Glutamatergic neuron (in vitro differentiated cells): Measurements from ENCODE around the gene RGS19. TPM values are rescaled to one million over a fixed set of nuclear protein-coding genes. Genes with fewer than 3 reads are reported as not detected.

Source experiments
- DNase-seq: peaks from one replicate; pipeline ENCODE4 v3.0.0; 2022
- H3K27ac Mint-ChIP-seq: one replicate; pipeline ENCODE4 v1.8.0; 2020; ENCODE audit warnings: mild to moderate bottlenecking, mixed read lengths, inconsistent platforms; ENCODE audit not compliant: unreplicated experiment
- H3K27me3 Mint-ChIP-seq: one replicate; pipeline ENCODE4 v1.8.0; 2020; ENCODE audit warnings: mild to moderate bottlenecking, moderate library complexity, mixed read lengths, inconsistent platforms; ENCODE audit not compliant: unreplicated experiment
- H3K36me3 Mint-ChIP-seq: one replicate; pipeline ENCODE4 v1.8.0; 2020; ENCODE audit warnings: mild to moderate bottlenecking, mixed read lengths, inconsistent platforms; ENCODE audit not compliant: unreplicated experiment
- H3K4me1 Mint-ChIP-seq: one replicate; pipeline ENCODE4 v1.8.0; 2020; ENCODE audit warnings: mild to moderate bottlenecking, low read depth, mixed read lengths, inconsistent platforms; ENCODE audit not compliant: unreplicated experiment
- H3K4me3 Mint-ChIP-seq: one replicate; pipeline ENCODE4 v1.8.0; 2020; ENCODE audit warnings: mild to moderate bottlenecking, mixed read lengths, inconsistent platforms; ENCODE audit not compliant: unreplicated experiment
- H3K9me3 Mint-ChIP-seq: one replicate; pipeline ENCODE4 v1.8.0; 2020; ENCODE audit warnings: mild to moderate bottlenecking, moderate library complexity, mixed read lengths, inconsistent platforms; ENCODE audit not compliant: unreplicated experiment
- CTCF ChIP-seq: fragments of 200-600 bp; sonication (generic); IDR thresholded peaks from one replicate; pipeline ENCODE4 v1.5.0; 2021; ENCODE audit not compliant: partially characterized antibody, unreplicated experiment
- total RNA-seq: library from RNA; stranded (reverse); fragmentation: NEBNext Ultra II Directional; extraction: Animal tissue kit (Norgen Biotek cat#: 25700); gene quantifications from one replicate; pipeline ENCODE4 v1.2.1, GENCODE V29; 2021; ENCODE audit not compliant: unreplicated experiment

The RGS19 gene
- total RNA-seq, 1 donor from 2014 or later, result 4.4 TPM

DNA sequence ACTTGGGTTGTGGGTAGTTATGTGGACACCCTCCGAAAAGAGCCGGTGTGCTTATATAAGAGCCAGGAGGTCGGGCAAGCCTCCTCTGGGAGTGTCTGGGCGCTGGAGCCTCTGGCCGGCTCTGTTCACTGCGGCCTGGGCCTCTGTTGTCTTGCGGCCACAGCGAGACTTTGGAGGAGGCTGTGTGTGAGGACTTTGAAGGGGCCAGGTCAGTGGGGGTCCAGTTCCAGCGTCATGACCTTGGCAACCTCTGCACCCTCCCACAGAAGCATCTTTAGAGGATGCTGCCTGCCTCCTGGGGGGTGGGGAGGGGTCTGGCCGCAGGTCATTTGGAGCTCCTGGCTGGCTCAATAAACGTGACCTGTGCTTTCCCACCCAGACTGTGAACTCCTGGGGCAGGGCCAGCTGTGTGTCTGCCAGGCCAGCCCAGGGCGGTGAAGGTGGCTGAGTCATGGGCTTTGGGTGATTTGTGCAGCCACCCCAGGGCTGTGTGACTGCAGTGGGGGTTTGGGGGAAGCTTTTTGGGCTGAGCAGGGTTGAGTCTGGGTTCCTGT is 15.1 kb downstream of the RGS19 start:
- no peak for DNase-seq
- peaks cover 8% of the 10 kb centered on the region for H3K4me1 Mint-ChIP-seq
- H3K27ac Mint-ChIP-seq, result peak overlapping the region; percentile 62
- TF ChIP-seq CTCF, result no peak
- peaks cover 5% of the 10 kb centered on the region for H3K27me3 Mint-ChIP-seq
- H3K36me3 Mint-ChIP-seq, result no peaks in the 10 kb centered on the region
- peak overlapping the region; percentile 92 for H3K4me3 Mint-ChIP-seq
- H3K9me3 Mint-ChIP-seq, result peaks cover 3% of the 10 kb centered on the region

DNA sequence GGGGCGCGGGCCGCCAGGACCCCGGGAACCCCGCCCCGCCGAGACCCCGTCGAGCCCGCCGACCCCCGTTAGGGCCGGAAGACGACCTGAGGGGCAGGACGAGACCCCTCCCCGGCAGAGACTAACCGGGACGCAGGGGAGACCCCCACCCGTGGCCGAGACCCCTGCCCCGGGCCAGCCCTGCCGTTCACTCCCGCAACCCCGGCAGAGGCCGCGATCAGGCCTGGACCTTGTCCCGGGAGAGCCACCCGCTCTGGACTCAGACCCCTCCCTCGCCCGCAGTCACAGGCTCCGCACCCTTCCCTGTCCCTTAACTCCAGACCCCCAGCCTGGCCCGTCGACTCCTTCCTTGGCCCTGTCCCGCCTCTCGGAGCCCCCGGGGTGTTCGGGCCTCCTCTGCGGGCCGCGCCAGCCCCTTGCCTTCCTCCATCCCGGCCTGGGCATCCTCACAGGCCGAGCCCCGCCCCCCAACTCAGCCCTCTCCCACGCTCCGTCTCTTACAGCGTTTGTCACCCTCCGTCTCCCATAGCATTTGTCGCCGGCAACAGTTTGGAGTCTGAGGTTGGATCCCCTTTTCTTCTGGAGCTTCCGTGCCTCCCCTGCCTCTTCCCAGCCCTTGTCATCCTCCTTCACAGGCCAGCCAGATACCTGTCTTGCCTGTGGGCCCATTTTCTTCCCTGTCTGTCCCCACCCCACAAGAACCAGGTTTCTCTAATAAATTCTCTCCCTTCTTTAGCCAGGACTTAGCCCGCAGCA is 15.8 kb downstream of the RGS19 start:
- Mint-ChIP-seq H3K36me3 (no peaks in the 10 kb centered on the region), H3K9me3 (peaks cover 3% of the 10 kb centered on the region), H3K27ac (peak overlapping the region; percentile 62), H3K27me3 (peaks cover 5% of the 10 kb centered on the region), H3K4me3 (peak overlapping the region; percentile 92), H3K4me1 (peaks cover 8% of the 10 kb centered on the region)
- no peak for TF ChIP-seq CTCF
- peak; percentile 61 for DNase-seq

DNA sequence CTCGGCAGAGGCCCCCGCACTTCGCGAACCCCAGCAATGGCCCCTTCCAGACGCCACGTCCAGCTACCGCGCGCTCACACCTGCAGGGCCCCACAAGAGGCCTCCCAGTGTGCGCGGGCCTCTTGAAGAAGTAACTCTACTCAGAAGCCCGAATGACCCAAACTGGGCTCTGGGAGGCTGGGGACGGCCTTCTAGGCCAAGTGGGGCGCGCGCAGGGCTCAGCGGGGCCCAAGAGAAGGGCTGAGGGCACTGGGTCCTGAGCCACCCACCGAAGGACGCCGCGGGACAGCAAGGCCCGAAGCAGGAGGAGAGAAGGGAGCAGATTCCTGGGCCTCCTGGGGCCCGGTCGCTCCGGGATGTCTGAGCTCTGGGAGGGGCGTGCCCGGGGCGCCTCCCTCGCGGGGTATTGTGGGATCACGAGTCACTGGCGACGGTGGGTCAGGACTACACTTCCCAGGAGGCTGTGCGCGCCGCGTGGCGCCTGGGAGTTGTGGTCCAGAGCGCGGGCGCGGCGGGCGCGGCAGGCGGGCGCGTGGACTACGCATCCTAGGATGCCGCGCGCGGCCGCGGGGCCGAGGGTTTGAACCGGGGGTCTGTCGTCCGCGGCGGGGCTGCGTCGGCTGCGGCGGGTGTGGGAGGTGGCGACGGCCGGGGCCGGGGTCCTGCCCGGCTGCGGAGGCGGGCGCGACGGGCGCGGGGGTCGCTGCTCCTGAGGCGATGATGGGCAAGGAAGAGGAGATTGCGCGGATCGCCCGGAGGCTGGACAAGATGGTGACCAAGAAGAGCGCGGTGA is 16.5 kb downstream of the RGS19 start, which contains the start of gene TCEA2:
Gene TCEA2, plus strand, starts transcription at position 603 of the 793 bp plus-strand sequence. Its CDS starts 115 bp downstream, at position 718.
- Mint-ChIP-seq H3K4me1 (peaks cover 8% of the 10 kb centered on the region), H3K4me3 (peak within 1 kb of the TSS; percentile 92), H3K9me3 (peaks cover 3% of the 10 kb centered on the region), H3K27ac (peak within 1 kb of the TSS; percentile 62), H3K36me3 (no peaks in the 10 kb centered on the region), H3K27me3 (peaks cover 4% of the 10 kb centered on the region)
- TF ChIP-seq CTCF, result no peak
- DNase-seq, result peak; percentile 98

- H3K4me1 Mint-ChIP-seq, result peaks cover 8% of the 10 kb centered on the region
- no peak overlapping the region for H3K27ac Mint-ChIP-seq
- TF ChIP-seq CTCF, result no peak
- no peak for DNase-seq
- H3K9me3 Mint-ChIP-seq, result peaks cover 3% of the 10 kb centered on the region
- peak overlapping the region; percentile 65 for H3K4me3 Mint-ChIP-seq
- H3K36me3 Mint-ChIP-seq, result no peaks in the 10 kb centered on the region
- H3K27me3 Mint-ChIP-seq, result peaks cover 5% of the 10 kb centered on the region
Observed at GRCh38 chr20:64062276-64062595, 17.1 kb downstream of the RGS19 start.

DNA sequence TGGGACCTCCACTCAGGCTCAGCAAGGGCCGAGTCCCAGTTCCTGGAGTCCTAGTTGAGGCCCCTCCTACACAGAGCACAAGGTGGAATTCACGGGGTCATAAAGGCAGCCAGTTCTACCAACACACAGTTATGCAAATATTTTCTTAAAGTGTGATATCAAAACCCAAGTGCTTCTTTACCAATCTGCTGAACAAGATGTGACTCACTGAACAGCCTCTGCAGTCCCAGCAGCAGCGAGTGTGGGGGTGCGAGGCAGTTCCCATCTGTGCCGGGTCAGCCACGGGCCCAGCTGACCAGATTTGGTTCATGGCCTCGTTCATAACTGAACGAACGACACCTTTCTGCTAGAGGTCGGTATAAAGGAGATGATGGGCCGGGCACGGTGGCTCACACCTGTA is 20.8 kb downstream of the RGS19 start:
- Mint-ChIP-seq H3K36me3 (no peaks in the 10 kb centered on the region), H3K27ac (no peak overlapping the region), H3K27me3 (peaks cover 14% of the 10 kb centered on the region), H3K9me3 (peaks cover 3% of the 10 kb centered on the region), H3K4me3 (no peak overlapping the region), H3K4me1 (peaks cover 4% of the 10 kb centered on the region)
- no peak for TF ChIP-seq CTCF
- DNase-seq, result no peak
